HCT116 (cell line): ENCODE data around the gene SPOPL. TPM values are rescaled to one million over a fixed set of nuclear protein-coding genes. Genes with fewer than 3 reads are reported as not detected.

Experiments used
- ATAC-seq: fragments of 200-7000 bp; cut with Tn5 transposase; 2 replicates; pipeline ENCODE4 v1.9.1; 2020; ENCODE audit warnings: mild to moderate bottlenecking, moderate library complexity
- BruUV-seq: library from RNA; stranded (reverse); fragments of 400-500 nt; replicated peaks from 2 replicates; lab custom pipeline; 2021; lab: Mats Ljungman, UMichigan
- CTCF ChIA-PET: fragments of 300-600 bp; sonication (Branson Sonifier 250); formaldehyde crosslinking; loops from one replicate; lab custom pipeline; 2021; ENCODE audit warnings: antibody characterized with exemption; lab: Charles Lee
- POLR2A ChIA-PET: fragments of 300-600, 350-600 bp; sonication (Branson Sonifier 250); formaldehyde crosslinking; loops from one replicate; lab custom pipeline; 2021; ENCODE audit warnings: antibody characterized with exemption; lab: Charles Lee
- RAD21 ChIA-PET, 2 experiments: fragments of 300-600 bp; sonication (Branson Sonifier 250); formaldehyde crosslinking; loops; one replicate each; lab custom pipeline; 2023; ENCODE audit warnings: low total read pairs in 2 of 2; ENCODE audit not compliant: uncharacterized antibody in 2 of 2, unreplicated experiment in 2 of 2, low non-redundant PET in 1 of 2; lab: Charles Lee
- DNase-seq: peaks from one replicate; pipeline ENCODE4 v3.0.0-alpha.2; 2010; ENCODE audit warnings: low read depth, low spot score
- H2AFZ ChIP-seq: fragments of 200-600 bp; shearing (Covaris generic), sonication (generic); 2 replicates; pipeline ENCODE4 v1.6.1; 2017; ENCODE audit warnings: low read depth, mixed run types, mixed read lengths, antibody characterized with exemption, low read length; ENCODE audit not compliant: poor library complexity, severe bottlenecking
- H3K27ac ChIP-seq: 2 replicates; pipeline ENCODE4 v1.5.1; 2012; ENCODE audit warnings: low read depth, low read length
- H3K27me3 ChIP-seq: fragments of 200-600 bp; sonication (generic); 2 replicates; pipeline ENCODE4 v1.6.1; 2016; ENCODE audit warnings: mixed run types, low read length, mixed read lengths; ENCODE audit not compliant: insufficient read depth
- H3K36me3 ChIP-seq, 2 experiments: fragments of 200-500 bp in 1 of 2; fragments of 200-600 bp in 1 of 2; sonication (Bioruptor generic) in 1 of 2; sonication (generic) in 1 of 2; 2 replicates each; pipeline versions ENCODE4 v1.5.1 to v1.6.1; 2014 to 2016; ENCODE audit warnings: low read length in 2 of 2, inconsistent platforms in 1 of 2, mixed read lengths in 1 of 2, mixed run types in 1 of 2; ENCODE audit not compliant: insufficient read depth in 2 of 2, control insufficient read depth in 1 of 2
- H3K4me1 ChIP-seq, 2 experiments: fragments of 200-600 bp in 1 of 2; sonication (generic) in 1 of 2; 2 replicates each; pipeline versions ENCODE4 v1.5.1 to v1.6.1; 2012 to 2017; ENCODE audit warnings: low read length in 2 of 2, inconsistent platforms in 1 of 2, mild to moderate bottlenecking in 1 of 2, mixed read lengths in 1 of 2, mixed run types in 1 of 2, moderate library complexity in 1 of 2; ENCODE audit not compliant: insufficient read depth in 2 of 2, control insufficient read depth in 1 of 2
- H3K4me2 ChIP-seq: fragments of 200-600 bp; sonication (generic); 2 replicates; pipeline ENCODE4 v1.6.1; 2017; ENCODE audit warnings: mixed run types, low read length, mixed read lengths
- H3K4me3 ChIP-seq, 2 experiments: fragments of 200-600 bp in 1 of 2; sonication (generic) in 1 of 2; replicated peaks in 1 of 2; 2 replicates each; pipeline ENCODE4 v1.5.1; 2011 to 2016; ENCODE audit warnings: low read length in 2 of 2, control low read depth in 1 of 2, low read depth in 1 of 2, mild to moderate bottlenecking in 1 of 2, mixed read lengths in 1 of 2, mixed run types in 1 of 2
- H3K79me2 ChIP-seq: fragments of 200-600 bp; sonication (generic); 2 replicates; pipeline ENCODE4 v1.6.1; 2017; ENCODE audit warnings: mild to moderate bottlenecking, mixed run types, low read length, moderate library complexity, mixed read lengths; ENCODE audit not compliant: insufficient read depth
- H3K9ac ChIP-seq: fragments of 200-600 bp; sonication (generic); 2 replicates; pipeline ENCODE4 v1.6.1; 2016; ENCODE audit warnings: low read length, mixed read lengths
- H3K9me2 ChIP-seq: fragments of 200-600 bp; sonication (generic), shearing (Covaris generic); 2 replicates; pipeline ENCODE4 v1.6.1; 2017; ENCODE audit warnings: mixed run types, mild to moderate bottlenecking, moderate library complexity; ENCODE audit not compliant: insufficient read depth
- H3K9me3 ChIP-seq, 2 experiments: fragments of 200-500 bp in 1 of 2; fragments of 200-600 bp in 1 of 2; sonication (Bioruptor generic) in 1 of 2; sonication (generic) in 1 of 2; 2 replicates each; pipeline ENCODE4 v1.6.1; 2014 to 2017; ENCODE audit warnings: low read length in 2 of 2, mixed read lengths in 2 of 2, inconsistent platforms in 1 of 2, low read depth in 1 of 2, mild to moderate bottlenecking in 1 of 2, mixed run types in 1 of 2, moderate library complexity in 1 of 2; ENCODE audit not compliant: control insufficient read depth in 1 of 2, insufficient read depth in 1 of 2
- H4K20me1 ChIP-seq: fragments of 200-600 bp; sonication (generic), shearing (Covaris generic); 2 replicates; pipeline ENCODE4 v1.6.1; 2017; ENCODE audit warnings: mixed run types, mild to moderate bottlenecking, moderate library complexity; ENCODE audit not compliant: insufficient read depth
- ATF3 ChIP-seq: IDR thresholded peaks from 2 replicates; pipeline ENCODE4 v1.6.1; 2012
- CBX3 ChIP-seq: IDR thresholded peaks from 2 replicates; pipeline ENCODE4 v1.6.1; 2012; ENCODE audit warnings: low read depth
- CEBPB ChIP-seq: IDR thresholded peaks from 2 replicates; pipeline ENCODE4 v1.6.1; 2012; ENCODE audit warnings: low read depth
- CTCF ChIP-seq, 3 experiments: fragments of 200-600 bp in 1 of 3; sonication (generic) in 1 of 3; IDR thresholded peaks in 2 of 3; conservative IDR thresholded peaks in 1 of 3; 2 replicates each; pipeline ENCODE4 v1.5.1; 2012 to 2017; ENCODE audit warnings: low read depth in 2 of 3, low read length in 2 of 3, antibody characterized with exemption in 1 of 3, borderline replicate concordance in 1 of 3, control low read depth in 1 of 3, mild to moderate bottlenecking in 1 of 3, mixed read lengths in 1 of 3, mixed run types in 1 of 3, moderate library complexity in 1 of 3; ENCODE audit not compliant: insufficient read depth in 1 of 3
- EGR1 ChIP-seq: IDR thresholded peaks from 2 replicates; pipeline ENCODE4 v1.6.1; 2012; ENCODE audit warnings: low read depth
- ELF1 ChIP-seq: IDR thresholded peaks from 2 replicates; pipeline ENCODE4 v1.6.1; 2012; ENCODE audit warnings: low read depth, borderline replicate concordance
- EZH2 ChIP-seq: fragments of 200-600 bp; sonication (generic); IDR thresholded peaks from 2 replicates; pipeline ENCODE4 v1.6.1; 2017; ENCODE audit warnings: antibody characterized with exemption, mixed run types
- EZH2phosphoT487 ChIP-seq: fragments of 200-600 bp; IDR thresholded peaks from 2 replicates; pipeline ENCODE4 v1.6.1; 2018; ENCODE audit warnings: antibody characterized with exemption, borderline replicate concordance
- FOSL1 ChIP-seq: IDR thresholded peaks from 2 replicates; pipeline ENCODE4 v1.6.1; 2012; ENCODE audit warnings: low read depth
- JUND ChIP-seq: IDR thresholded peaks from 2 replicates; pipeline ENCODE4 v1.6.1; 2012
- POLR2A ChIP-seq: IDR thresholded peaks from 2 replicates; pipeline ENCODE4 v1.7.0; 2011; ENCODE audit warnings: borderline replicate concordance; ENCODE audit not compliant: insufficient read depth, insufficient read length; ENCODE audit errors: extremely low read depth
- RAD21 ChIP-seq: IDR thresholded peaks from 2 replicates; pipeline ENCODE4 v1.6.1; 2012; ENCODE audit warnings: low read depth, mild to moderate bottlenecking
- REST ChIP-seq: IDR thresholded peaks from 2 replicates; pipeline ENCODE4 v1.6.1; 2012; ENCODE audit warnings: low read depth
- SP1 ChIP-seq: IDR thresholded peaks from 2 replicates; pipeline ENCODE4 v1.6.1; 2012; ENCODE audit warnings: low read depth
- TCF7L2 ChIP-seq: IDR thresholded peaks from 2 replicates; pipeline ENCODE4 v1.7.0; 2011; ENCODE audit warnings: borderline replicate concordance, inconsistent platforms; ENCODE audit not compliant: insufficient read depth, insufficient read length; ENCODE audit errors: extremely low read depth
- YY1 ChIP-seq: IDR thresholded peaks from 2 replicates; pipeline ENCODE4 v1.6.1; 2011; ENCODE audit warnings: low read length, low read depth, moderate library complexity, mild to moderate bottlenecking; ENCODE audit not compliant: insufficient replicate concordance; ENCODE audit errors: extremely low read depth
- ZBTB33 ChIP-seq: IDR thresholded peaks from 2 replicates; pipeline ENCODE4 v1.6.1; 2011; ENCODE audit warnings: mild to moderate bottlenecking, low read length, moderate library complexity; ENCODE audit not compliant: insufficient replicate concordance; ENCODE audit errors: extremely low read depth
- ZFX ChIP-seq: fragments of 450-650 bp; IDR thresholded peaks from 2 replicates; pipeline ENCODE4 v1.6.1; 2017
- ZNF274 ChIP-seq: fragments of 200-500 bp; sonication (Bioruptor generic); IDR thresholded peaks from 2 replicates; pipeline ENCODE4 v1.6.1; 2014; ENCODE audit warnings: mild to moderate bottlenecking, low read depth, low read length, inconsistent platforms
- intact Hi-C: fragments of 100-400 bp; cut with micrococcal nuclease; formaldehyde crosslinking; loops from 2 replicates; pipeline ENCODE4 v1.10.0; 2022
- total RNA-seq: library from RNA; stranded (reverse); gene quantifications from one replicate; pipeline ENCODE4 v1.2.1, GENCODE V29; 2021; ENCODE audit not compliant: unreplicated experiment

Gene SPOPL
- total RNA-seq, 1 experiment from 2014 or later = 48.3 TPM

DNA sequence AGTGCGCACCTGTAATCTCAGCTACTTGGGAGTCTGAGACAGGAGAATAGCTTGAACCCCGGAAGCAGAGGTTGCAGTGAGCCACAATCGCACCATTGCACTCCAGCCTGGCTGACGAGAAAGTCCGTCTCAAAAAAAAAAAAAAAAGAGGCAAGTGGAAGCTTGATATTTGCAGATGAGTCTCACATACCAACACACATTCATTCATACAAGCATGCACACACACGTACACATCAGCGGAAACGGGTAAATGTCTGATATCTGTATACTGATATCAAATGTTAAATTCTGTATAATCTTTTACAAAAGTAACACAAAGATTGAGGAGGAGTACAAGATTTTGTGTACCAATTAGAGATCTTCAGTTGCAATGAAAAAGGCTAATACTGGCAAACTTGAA is 47.8 kb upstream of the SPOPL start:
- BruUV-seq = no TSS peak
- ChIA-PET POLR2A (no interaction called here), RAD21 (no interaction called here)

More for the DNA sequence above, 47.8 kb upstream of the SPOPL start:
- H2AFZ ChIP-seq = no peak overlapping the region
- no peak for TF ChIP-seq SP1
- no peak for TF ChIP-seq RAD21
- no peak for TF ChIP-seq ELF1
- no peak for TF ChIP-seq TCF7L2
- no peak for TF ChIP-seq EZH2phosphoT487
- TF ChIP-seq CTCF (IDR thresholded peaks at IDR 0.05 in 2 of 3, conservative IDR thresholded peaks at IDR 0.05 in 1 of 3; ENCODE audit: borderline replicate concordance in 1 of 3, insufficient read depth in 1 of 3, low read depth in 2 of 3, low read length in 2 of 3) = no peak
- no peak for TF ChIP-seq ZNF274
- no peak for TF ChIP-seq EGR1
- no peak for TF ChIP-seq JUND
- TF ChIP-seq ATF3 = no peak
- TF ChIP-seq CBX3 = no peak
- no peak for TF ChIP-seq FOSL1
- no peak for TF ChIP-seq CEBPB
- TF ChIP-seq REST = no peak
- no peak for TF ChIP-seq POLR2A
- TF ChIP-seq ZBTB33 = no peak
- no peak for TF ChIP-seq ZFX
- TF ChIP-seq EZH2 = no peak
- TF ChIP-seq YY1 = no peak
- no peaks in the 10 kb centered on the region for H3K4me1 ChIP-seq
- intact Hi-C loops = no loop called here
- CTCF ChIA-PET = no interaction called here
- ATAC-seq (no peak), DNase-seq (no peak)
- no peaks in the 10 kb centered on the region for H3K9me3 ChIP-seq
- no peaks in the 10 kb centered on the region for H3K27me3 ChIP-seq
- no peak overlapping the region for H3K4me2 ChIP-seq
- H3K27ac ChIP-seq = no peak overlapping the region
- H3K79me2 ChIP-seq = no peaks in the 10 kb centered on the region
- no peaks in the 10 kb centered on the region for H3K9me2 ChIP-seq
- no peaks in the 10 kb centered on the region for H4K20me1 ChIP-seq
- no peak overlapping the region for H3K9ac ChIP-seq
- H3K36me3 ChIP-seq = no peaks in the 10 kb centered on the region
- H3K4me3 ChIP-seq = no peak overlapping the region
